ENCODE measurements around the gene PTPRR.

PTPRR gene

GRCh38 chr12:70908978-70909377 lies 11.6 kb downstream of the PTPRR start:
- DNase-seq (ENCODE audit: low read depth), result no peak

- no peak for DNase-seq (ENCODE audit: low read depth)
These were observed 13.1 kb downstream of the PTPRR start for GRCh38 chr12:70907412-70907811.

- no peak for DNase-seq (ENCODE audit: low read depth)
These were observed 24.6 kb downstream of the PTPRR start for GRCh38 chr12:70895956-70896355.

- DNase-seq (ENCODE audit: low read depth), result no peak
These were observed 27.9 kb downstream of the PTPRR start for GRCh38 chr12:70892593-70892992.

- DNase-seq (ENCODE audit: low read depth), result no peak
These were observed 29.4 kb downstream of the PTPRR start for GRCh38 chr12:70890895-70891832.

GRCh38 chr12:70885956-70886355 lies 34.6 kb downstream of the PTPRR start:
- DNase-seq (ENCODE audit: low read depth), result no peak

- no peak for DNase-seq (ENCODE audit: low read depth)
These were observed 36.7 kb downstream of the PTPRR start for GRCh38 chr12:70883855-70884254.

- DNase-seq (ENCODE audit: low read depth), result no peak
These were observed 39.8 kb downstream of the PTPRR start for GRCh38 chr12:70880744-70881143.

- no peak for DNase-seq (ENCODE audit: low read depth)
These were observed 43.6 kb downstream of the PTPRR start for GRCh38 chr12:70876952-70877351.

- DNase-seq (ENCODE audit: low read depth), result no peak
These were observed 44.9 kb downstream of the PTPRR start for GRCh38 chr12:70875628-70876027.

GRCh38 chr12:70854881-70855568 lies 65.5 kb downstream of the PTPRR start:
- DNase-seq (ENCODE audit: low read depth), result no peak

GRCh38 chr12:70854138-70854537 lies 66.4 kb downstream of the PTPRR start:
- DNase-seq (ENCODE audit: low read depth), result no peak

- DNase-seq (ENCODE audit: low read depth), result peak; percentile 77
These were observed 67.2 kb downstream of the PTPRR start for GRCh38 chr12:70853326-70853725.

GRCh38 chr12:70852416-70853150 lies 68.0 kb downstream of the PTPRR start:
- DNase-seq (ENCODE audit: low read depth), result no peak

- peak; percentile 10 for DNase-seq (ENCODE audit: low read depth)
These were observed 71.1 kb downstream of the PTPRR start for GRCh38 chr12:70849265-70849960.

GRCh38 chr12:70847871-70848270 lies 72.7 kb downstream of the PTPRR start:
- no peak for DNase-seq (ENCODE audit: low read depth)

- DNase-seq (ENCODE audit: low read depth), result no peak
These were observed 75.3 kb downstream of the PTPRR start for GRCh38 chr12:70845268-70845667.

- no peak for DNase-seq (ENCODE audit: low read depth)
These were observed 77.2 kb downstream of the PTPRR start for GRCh38 chr12:70843363-70843762.

- DNase-seq (ENCODE audit: low read depth), result no peak
These were observed 77.6 kb downstream of the PTPRR start for GRCh38 chr12:70842942-70843341.

GRCh38 chr12:70842136-70842535 lies 78.4 kb downstream of the PTPRR start:
- no peak for DNase-seq (ENCODE audit: low read depth)

GRCh38 chr12:70840656-70841350 lies 79.7 kb downstream of the PTPRR start:
- DNase-seq (ENCODE audit: low read depth), result no peak
